ENCODE results near the gene CHD3.
A peak's percentile ranks its signal among the peaks of the same experiment; 100 is the strongest.

Gene CHD3

DNA sequence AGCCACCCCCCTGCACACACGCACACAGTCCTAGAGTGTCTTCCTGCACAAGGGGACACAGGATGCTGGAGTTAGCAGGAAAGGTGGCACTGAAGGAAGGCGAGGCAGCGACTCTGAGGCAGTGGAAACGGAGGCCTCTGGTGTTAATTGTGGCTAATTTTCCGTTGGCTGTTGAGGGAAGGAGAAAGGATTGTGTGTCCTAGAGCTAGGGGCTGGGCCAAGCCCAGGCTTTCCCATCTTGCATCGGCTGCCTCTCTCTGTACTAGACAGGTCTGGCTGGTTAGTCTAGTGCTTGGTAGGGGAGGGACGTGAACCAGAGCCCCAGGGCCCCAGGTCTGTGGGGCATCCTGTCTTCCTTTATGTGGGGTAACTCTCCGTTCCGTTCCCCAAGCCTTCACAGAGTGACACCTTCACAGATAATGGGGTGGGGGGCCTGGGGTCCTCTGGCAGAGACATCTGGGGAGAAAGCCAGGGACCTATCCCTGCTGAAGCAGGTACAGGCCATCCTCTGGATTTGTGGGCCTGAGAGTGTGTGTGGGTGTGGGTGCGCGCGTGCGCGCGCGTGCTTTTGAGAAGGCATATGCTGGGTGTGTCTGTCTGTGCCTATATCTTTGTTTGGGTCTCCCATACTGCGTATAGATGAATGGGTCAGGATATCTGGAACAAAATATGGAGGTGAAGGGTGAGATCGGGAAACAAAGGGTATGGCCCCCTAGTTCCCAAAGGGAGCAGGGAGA lies at the start of gene CHD3:
TSS of gene CHD3 (plus strand) at position 606 of the 737 bp plus-strand sequence. CDS start 212 bp downstream, outside the sequence.
- no peak for DNase-seq

DNA sequence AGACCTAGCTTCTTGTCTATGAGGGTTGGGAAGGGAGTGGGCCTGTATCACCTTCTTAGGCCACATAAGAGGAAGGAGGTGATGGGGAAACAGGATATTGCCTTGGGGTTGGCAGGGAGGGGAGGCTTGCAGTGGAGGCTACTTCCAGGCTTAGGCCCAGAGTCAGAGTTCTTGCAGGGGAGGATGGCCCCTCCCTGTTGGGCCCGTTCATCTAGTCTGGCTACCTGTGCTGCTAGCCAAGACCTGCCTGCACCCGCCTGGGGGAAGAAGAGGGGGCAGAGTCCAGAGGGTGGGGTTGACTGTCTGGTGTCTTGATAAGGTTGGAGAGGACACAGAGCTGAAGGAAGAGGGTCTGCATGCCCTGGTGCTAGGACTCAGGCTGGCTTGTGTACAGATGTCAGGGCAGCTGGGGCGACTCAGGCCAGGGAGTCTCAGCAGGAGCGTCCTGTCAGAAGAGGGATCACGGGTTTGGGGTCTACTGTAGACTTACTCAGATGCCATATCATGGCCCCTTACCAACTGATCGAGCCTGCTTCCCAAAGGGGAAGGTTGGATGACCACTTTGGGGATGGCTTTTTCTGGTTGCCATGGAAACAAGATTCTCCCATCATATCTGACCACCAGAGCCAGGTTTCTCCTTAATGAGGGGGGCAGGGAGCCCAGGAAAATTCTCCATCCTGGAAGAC lies 49.3 kb upstream of the CHD3 start:
- DNase-seq = no peak

DNA sequence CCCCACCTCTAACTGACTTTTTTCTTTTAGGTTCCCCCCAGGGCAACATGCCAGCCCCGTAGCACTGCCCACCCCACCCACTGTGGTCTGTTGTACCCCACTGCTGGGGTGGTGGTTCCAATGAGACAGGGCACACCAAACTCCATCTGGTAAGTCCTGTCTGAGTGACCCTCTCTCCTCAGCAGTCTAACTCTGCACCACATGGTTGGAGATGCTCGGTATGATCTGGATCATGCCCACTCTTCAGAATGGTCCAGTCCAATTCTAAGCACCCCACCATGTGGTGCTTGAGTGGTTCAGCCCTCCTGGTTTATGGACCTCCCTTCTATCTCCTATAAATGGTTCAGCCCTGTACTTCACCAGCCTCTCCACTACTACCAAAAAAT lies 48.7 kb upstream of the CHD3 start:
- DNase-seq = no peak

DNA sequence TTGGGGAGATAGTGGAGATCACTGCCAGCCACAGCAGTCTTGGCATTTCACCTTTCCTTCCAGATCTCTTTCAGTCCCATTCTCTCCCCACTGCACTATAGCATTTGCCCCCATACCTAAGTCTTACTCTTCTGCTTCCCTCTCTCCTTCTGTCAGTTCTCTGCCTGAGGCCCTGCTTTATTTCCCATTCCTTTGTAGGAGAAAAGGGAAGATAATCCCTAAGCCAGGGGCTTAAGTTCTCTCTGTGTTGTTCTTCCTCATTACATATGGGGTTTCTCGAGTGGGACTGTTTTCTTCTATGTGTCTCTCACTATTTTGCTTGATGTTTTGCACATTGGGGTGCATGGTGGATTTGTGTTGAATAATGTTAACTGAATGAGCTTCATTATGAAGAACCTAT lies 48.1 kb upstream of the CHD3 start:
- DNase-seq = no peak

DNA sequence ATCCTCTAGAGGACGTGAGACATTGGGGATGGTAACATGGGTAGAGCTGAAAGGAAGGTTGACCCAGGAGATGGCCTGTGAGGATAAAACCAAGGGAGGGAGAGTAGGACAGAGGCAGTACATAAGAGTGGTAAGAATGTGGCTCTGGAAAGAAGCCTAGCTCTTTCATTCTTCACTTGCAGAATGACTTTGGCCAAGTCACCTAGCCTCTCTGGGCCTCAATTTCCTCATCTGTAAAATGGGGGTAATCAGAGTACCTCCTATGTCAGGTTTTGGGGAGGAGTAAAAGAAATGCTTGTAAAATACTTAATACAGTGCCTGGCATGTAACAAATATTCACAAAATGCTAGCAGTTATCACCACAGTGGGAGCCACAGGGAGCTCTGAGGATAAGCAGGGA lies 47.7 kb upstream of the CHD3 start:
- DNase-seq = no peak

DNA sequence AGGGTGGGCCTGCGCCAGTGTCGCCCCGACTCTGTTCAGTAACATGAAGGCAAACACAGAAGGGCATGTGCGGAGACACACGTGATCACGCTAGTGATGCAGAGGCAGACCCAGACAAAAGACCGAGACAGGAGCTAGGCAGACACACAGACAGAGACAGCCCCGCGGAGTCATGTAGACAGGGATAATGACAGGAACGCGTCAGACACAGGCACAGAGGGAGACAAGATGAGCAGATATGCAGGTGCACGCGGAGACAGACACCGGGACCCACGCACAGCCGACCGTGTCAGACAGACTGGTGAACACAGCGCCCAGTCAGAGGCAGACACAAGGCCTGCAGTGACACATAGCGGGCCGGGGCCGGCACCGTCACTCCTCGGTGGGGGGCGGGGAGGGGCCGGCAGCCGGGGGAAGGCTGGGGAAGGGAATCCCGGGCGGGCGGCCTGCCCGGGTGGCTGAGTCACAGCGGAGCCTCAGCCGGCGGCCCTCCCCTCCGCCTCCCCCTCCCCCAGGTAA lies 47.1 kb upstream of the CHD3 start:
- no peak for DNase-seq

DNA sequence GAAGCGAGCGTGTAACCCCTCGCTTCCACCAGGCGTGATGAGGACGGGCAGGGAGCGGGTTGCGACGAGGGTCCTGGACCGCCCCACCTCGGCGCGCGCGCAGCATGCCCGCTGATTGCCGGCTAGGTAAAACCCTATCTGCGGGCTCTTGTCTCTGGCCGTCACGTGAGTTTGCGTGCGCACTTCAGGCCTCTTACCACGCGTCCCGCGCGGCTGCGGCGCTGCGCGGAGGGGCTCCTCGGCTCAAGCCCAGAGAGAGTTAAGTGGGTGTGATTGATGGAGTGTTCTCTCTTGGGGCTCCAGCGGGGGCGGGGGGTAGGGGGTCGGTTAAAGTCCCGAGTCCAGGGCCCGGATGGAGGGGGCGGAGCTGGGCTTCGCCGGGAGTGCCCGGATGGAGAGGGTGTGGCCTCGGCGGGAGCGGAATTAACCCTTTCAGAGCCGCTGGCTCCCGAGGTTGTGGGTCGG lies 46.6 kb upstream of the CHD3 start:
- DNase-seq = peak; percentile 59

DNA sequence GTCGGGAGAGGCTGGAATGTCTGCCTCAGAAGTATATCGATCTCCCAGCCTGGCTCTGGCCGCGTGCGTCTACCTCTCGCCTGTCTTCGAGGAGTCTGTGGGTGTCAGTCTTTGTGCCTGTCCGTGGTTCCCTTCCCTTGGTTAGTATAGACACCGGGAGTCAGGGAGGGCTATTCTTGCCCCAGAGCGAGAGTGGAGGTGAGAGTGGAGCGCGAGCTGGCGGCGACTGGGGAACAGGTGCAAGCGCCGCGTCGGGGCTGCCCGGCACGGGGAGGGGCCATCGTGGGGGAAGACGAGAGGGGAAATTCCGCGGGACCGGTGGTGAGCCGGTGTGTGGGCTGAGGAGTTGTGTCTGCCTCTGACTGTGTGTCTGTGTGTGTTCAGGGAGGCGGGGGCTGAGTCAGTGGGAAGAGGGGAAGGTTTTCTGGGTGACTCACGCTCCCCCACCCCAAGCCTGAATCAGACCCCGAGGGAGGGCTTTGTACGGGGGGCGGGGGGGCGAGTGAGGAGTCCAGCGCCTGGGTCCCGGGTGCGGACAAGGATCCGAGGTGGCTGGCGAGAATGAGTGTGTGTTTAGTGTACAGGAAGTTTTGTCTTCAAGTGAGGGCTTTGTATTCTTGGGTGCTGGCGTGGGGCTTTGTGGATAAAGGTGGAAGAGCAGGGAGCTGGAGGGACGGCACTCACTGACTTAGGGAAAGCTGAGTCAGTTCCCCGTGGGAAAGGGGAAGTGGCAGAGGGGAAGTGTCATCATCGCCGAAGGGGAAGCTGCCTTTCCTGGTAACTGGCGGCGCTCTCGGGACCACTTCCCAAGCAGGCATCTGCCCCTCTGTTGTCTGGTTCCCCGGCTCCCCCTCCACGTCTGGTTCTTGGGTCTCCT lies 46.0 kb upstream of the CHD3 start:
- peak; percentile 16 for DNase-seq

DNA sequence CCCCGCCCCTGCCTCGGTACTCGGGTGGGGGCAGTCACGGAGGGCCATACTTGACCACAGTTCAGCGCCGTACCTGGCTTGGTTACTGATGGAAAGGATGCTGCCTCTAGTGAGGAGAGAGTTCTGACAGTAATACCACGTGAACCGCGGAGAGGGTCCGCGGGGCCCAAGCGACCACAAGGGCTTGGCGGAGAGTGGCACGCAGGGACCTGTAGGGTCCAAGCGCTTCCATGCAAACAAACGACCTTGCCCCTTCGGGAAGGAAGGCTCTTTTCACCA lies 45.4 kb upstream of the CHD3 start:
- DNase-seq = no peak

DNA sequence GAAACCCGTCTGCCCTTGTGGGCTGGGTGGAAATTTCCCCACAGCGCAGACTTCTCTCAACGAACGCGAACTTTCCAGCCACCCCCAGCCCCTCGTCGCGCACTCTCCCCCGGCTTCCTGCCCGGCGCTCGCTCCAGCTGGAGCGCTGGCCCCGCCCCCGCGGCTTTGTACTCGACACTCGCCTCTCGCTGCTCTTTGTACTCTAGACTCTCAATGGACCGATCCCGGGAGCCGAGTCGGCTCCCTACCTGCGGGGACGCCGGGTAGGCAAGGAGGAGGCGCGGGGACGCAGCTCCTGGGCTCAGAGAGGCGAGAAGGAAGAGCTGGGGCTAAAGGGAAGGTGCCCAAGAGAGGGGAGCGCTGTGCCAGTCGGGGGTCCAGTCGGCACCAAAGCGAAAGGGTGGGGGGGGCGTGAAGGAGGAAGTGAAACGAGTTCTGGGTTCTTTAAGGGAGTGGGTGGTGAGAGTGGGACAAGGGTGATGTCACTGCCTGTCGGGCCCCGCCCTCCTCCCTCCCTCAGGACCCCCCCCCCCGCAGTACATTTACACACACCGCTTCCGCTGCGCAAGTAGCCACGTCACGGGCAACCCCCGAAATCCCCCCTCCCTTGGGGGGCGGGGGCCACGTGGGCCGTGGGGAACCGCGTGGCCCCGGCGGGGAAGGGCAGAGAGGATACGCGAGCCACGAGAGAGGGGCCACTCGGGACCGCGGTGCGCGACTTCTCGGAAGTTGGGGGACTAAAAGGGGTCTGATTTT lies 44.9 kb upstream of the CHD3 start:
- peak; percentile 64 for DNase-seq

DNA sequence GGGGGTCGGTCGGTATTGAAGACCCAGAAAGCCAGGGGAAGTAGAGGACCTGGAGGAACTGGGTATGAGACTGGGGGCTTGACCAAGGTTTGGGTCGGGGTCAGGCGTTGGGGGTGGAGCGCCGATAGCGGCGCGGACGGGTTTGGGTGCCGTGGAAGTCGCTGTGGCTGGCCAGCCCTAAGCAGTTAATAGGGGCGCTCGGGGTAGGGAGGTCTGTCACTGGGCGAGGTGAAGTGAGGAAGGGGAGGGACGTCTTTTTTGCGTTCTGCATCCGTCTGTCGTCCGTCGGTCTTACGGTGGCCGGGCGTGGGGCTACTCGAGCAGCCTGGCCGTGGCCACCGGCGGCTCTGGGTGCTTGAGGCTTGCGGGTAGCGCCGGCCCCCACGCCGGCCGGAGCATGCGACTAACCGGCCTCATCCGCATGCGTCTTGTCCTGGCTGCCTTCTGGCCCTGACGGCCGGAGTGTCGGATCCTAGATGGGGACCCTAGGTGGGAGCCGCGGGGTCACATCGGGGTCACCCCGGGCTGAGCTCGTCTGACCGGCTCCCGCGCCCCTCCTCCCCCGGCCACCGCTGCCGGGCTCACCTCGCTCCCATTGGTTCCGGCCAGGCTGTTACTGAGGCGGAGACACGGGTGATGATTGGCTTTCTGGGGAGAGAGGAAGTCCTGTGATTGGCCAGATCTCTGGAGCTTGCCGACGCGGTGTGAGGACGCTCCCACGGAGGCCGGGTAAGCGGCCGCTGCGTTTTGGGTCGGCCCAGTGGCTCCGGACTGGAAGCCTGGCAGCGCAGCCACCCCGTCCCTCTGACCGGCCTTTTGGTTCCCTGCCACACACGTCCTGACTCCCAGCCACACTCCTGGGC lies 44.1 kb upstream of the CHD3 start:
- DNase-seq = peak; percentile 65

DNA sequence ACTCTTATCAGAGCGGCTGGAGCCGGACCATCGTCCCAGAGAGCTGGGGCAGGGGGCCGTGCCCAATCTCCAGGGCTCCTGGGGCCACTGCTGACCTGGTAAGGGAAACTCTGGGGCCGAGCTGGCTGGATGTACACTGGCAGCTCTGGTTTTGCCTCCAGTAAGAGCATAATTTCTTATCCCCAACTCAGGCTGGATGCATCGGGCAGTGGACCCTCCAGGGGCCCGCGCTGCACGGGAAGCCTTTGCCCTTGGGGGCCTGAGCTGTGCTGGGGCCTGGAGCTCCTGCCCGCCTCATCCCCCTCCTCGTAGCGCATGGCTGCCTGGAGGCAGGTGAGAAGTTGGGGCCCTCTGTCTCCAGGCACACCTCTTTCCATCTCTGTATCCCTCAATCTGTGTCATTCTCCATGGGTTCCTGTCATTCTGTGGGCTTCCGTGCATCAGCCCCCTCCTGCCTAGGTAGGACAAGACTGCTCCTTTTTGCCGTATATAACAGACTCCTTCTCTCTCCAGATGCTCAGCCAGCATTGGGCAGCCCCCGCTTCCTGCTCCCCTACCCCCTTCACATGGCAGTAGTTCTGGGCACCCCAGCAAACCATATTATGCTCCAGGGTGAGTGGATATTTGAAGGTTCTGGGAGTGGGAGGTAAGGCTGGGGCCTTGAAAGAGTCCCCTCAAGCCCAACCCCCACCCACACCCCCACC lies 43.1 kb upstream of the CHD3 start:
- no peak for DNase-seq

DNA sequence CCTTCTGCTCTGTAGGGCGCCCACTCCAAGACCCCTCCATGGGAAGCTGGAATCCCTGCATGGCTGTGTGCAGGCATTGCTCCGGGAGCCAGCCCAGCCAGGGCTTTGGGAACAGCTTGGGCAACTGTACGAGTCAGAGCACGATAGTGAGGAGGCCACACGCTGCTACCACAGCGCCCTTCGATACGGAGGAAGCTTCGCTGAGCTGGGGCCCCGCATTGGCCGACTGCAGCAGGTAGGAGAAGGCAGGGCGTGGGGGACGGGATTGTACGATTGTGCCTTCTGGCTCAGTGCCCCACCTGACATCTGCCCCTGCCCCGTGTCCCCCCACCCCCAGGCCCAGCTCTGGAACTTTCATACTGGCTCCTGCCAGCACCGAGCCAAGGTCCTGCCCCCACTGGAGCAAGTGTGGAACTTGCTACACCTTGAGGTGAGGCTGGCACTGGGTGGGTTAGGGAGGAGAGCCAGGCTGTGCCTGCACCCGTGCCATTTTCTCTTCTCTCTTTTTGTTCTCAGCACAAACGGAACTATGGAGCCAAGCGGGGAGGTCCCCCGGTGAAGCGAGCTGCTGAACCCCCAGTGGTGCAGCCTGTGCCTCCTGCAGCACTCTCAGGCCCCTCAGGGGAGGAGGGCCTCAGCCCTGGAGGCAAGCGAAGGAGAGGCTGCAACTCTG lies 42.4 kb upstream of the CHD3 start:
- no peak for DNase-seq

DNA sequence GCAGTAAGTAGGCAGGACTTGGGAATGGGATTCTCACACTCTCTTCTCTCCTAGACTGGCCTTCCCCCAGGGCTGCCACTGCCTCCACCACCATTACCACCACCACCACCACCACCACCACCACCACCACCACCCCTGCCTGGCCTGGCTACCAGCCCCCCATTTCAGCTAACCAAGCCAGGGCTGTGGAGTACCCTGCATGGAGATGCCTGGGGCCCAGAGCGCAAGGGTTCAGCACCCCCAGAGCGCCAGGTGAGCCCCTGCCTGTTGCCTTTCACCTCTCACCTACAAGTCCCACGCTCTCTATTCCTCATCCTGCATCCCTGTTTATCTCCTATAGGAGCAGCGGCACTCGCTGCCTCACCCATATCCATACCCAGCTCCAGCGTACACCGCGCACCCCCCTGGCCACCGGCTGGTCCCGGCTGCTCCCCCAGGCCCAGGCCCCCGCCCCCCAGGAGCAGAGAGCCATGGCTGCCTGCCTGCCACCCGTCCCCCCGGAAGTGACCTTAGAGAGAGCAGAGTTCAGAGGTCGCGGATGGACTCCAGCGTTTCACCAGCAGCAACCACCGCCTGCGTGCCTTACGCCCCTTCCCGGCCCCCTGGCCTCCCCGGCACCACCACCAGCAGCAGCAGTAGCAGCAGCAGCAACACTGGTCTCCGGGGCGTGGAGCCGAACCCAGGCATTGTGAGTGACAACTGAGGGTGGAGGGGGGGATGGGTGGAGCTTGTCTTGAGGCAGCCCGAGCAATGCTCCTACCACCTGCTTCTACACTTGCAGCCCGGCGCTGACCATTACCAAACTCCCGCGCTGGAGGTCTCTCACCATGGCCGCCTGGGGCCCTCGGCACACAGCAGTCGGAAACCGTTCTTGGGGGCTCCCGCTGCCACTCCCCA lies 41.6 kb upstream of the CHD3 start:
- DNase-seq = no peak

DNA sequence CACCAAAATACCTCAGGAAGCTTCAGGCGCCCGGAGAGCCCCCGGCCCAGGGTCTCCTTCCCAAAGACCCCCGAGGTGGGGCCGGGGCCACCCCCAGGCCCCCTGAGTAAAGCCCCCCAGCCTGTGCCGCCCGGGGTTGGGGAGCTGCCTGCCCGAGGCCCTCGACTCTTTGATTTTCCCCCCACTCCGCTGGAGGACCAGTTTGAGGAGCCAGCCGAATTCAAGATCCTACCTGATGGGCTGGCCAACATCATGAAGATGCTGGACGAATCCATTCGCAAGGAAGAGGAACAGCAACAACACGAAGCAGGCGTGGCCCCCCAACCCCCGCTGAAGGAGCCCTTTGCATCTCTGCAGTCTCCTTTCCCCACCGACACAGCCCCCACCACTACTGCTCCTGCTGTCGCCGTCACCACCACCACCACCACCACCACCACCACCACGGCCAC lies 40.4 kb upstream of the CHD3 start:
- DNase-seq = no peak

DNA sequence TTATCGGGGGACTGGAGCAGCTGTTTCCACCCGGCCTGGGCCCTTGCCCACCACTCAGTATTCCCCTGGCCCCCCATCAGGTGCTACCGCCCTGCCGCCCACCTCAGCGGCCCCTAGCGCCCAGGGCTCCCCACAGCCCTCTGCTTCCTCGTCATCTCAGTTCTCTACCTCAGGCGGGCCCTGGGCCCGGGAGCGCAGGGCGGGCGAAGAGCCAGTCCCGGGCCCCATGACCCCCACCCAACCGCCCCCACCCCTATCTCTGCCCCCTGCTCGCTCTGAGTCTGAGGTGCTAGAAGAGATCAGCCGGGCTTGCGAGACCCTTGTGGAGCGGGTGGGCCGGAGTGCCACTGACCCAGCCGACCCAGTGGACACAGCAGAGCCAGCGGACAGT lies 39.9 kb upstream of the CHD3 start:
- no peak for DNase-seq

DNA sequence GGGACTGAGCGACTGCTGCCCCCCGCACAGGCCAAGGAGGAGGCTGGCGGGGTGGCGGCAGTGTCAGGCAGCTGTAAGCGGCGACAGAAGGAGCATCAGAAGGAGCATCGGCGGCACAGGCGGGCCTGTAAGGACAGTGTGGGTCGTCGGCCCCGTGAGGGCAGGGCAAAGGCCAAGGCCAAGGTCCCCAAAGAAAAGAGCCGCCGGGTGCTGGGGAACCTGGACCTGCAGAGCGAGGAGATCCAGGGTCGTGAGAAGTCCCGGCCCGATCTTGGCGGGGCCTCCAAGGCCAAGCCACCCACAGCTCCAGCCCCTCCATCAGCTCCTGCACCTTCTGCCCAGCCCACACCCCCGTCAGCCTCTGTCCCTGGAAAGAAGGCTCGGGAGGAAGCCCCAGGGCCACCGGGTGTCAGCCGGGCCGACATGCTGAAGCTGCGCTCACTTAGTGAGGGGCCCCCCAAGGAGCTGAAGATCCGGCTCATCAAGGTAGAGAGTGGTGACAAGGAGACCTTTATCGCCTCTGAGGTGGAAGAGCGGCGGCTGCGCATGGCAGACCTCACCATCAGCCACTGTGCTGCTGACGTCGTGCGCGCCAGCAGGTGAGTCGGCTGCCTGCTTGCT lies 39.3 kb upstream of the CHD3 start:
- no peak for DNase-seq

DNA sequence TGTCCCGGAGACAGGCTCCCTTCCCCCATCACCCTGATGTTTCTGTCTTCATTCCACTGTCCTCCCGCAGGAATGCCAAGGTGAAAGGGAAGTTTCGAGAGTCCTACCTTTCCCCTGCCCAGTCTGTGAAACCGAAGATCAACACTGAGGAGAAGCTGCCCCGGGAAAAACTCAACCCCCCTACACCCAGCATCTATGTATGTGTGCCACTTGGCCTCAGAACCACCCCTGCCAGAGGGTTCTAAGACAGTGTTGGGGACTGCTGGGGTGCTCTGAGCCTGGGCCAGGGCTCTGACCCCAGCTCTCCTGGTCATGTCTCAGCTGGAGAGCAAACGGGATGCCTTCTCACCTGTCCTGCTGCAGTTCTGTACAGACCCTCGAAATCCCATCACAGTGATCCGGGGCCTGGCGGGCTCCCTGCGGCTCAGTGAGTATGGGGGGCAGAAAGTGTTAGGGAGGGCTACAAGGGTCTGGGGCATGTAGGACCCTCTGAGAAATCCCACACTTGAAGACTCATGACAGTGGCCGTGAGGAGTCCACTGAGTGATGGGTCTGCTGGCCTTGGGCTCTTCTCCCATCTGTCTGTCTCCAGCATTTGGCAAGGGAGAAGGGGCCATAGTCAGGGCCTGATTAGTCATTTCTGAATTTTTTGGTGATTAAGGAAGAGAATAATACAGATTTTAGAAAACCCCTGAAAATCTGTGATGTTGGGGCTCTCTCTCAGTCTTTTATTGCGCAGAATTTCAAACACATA lies 38.7 kb upstream of the CHD3 start:
- no peak for DNase-seq

All from NCI-H2029 (cell line).